22Rv1 (cell line): ENCODE measurements around the gene ZBTB20.

Experiments used
- ZFX ChIP-seq: fragments of 450-650 bp; IDR thresholded peaks from 2 replicates; pipeline ENCODE4 v1.6.1; 2017; ENCODE audit warnings: antibody characterized with exemption, borderline replicate concordance
- TF ChIP-seq, protein P1 (sequence below): fragments of 450-650 bp; IDR thresholded peaks from 2 replicates; pipeline ENCODE4 v1.5.1; 2017; ENCODE audit warnings: mild to moderate bottlenecking

DNA sequence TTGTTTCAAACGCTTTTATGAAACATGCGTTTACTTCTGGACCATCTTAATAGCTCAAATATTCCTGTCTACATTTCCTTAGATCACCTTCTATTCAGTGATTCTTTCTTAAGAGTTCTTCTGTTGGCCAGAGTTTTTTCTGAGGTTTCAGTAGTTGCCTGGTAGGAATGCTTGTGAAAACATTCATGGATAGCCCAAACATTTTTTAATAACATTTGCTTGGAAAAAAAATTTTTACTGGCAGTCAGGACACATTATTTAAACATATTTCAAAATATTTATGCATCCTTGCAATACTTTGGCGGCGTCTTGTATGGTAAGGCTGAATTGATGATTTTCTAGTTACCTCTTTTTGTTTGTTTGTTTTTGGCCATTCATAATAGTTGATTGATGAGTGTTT is 47.4 kb upstream of the ZBTB20 start:
- TF ChIP-seq ZFX: no peak
- TF ChIP-seq, protein P1, sequence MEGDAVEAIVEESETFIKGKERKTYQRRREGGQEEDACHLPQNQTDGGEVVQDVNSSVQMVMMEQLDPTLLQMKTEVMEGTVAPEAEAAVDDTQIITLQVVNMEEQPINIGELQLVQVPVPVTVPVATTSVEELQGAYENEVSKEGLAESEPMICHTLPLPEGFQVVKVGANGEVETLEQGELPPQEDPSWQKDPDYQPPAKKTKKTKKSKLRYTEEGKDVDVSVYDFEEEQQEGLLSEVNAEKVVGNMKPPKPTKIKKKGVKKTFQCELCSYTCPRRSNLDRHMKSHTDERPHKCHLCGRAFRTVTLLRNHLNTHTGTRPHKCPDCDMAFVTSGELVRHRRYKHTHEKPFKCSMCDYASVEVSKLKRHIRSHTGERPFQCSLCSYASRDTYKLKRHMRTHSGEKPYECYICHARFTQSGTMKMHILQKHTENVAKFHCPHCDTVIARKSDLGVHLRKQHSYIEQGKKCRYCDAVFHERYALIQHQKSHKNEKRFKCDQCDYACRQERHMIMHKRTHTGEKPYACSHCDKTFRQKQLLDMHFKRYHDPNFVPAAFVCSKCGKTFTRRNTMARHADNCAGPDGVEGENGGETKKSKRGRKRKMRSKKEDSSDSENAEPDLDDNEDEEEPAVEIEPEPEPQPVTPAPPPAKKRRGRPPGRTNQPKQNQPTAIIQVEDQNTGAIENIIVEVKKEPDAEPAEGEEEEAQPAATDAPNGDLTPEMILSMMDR: no peak
